Measurements from ENCODE around the gene MYLIP. TPM values are rescaled to one million over a fixed set of nuclear protein-coding genes. Genes with fewer than 3 reads are reported as not detected.

The MYLIP gene
- total RNA-seq, 1 donor from 2014 or later, result 20.2 TPM

DNA sequence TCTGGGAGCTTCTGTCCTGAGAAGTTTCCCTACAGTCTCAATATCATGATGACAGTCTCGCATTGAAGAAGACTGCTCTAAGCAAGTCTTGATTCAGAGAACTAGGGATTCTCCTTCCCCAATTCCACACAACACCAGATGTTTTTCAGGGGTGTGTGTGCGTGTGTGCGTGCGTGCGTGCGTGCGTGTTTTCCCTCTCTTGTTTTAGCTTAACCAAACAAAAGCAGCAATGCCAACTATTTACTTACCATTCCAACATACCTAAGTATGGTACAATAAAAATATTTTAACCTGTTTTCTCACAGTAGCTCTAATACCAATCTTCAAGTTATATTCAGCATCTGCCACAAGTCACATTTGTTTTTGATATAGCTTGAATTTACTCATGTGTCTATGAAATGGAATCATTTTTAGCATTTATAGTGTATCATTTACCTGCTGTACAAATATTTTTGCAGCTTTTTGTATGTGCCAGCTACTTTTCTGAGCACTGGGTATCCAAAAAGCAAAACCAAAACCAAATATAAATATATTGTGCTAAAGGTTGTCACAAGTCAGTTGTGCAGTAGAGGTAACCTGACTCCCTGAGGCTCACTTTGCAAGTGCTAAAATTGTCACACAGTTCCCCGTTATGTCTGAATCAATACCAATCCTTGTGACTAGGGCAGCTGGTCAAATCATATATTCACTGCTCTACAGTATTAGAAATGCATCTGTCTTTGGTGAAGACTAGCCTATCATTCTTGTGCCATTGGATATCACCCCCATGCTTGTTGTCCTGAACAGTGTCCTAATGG, 21.7 kb upstream of the MYLIP start:
- DNase-seq (ENCODE audit: low read depth in 2 of 2), result no peak

DNA sequence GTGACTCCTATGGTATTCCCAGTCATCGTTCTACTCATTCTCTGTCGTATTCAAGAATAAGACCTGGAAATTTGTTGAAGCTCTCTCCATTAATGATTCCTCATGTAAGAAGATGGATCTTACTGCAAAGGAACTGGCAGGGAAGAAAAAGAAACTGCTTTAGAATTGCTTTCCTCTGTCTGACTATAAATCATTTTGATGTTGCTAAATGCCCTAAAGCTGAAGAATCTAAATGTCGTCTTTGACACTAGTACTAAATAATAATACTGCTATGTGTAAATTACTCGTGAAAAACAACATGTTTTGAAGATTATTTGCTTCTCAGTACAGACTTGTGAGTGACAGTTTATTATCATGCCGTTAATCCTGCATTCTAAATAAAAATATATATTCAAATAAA, 20.5 kb upstream of the MYLIP start:
- no peak for DNase-seq (ENCODE audit: low read depth in 2 of 2)

DNA sequence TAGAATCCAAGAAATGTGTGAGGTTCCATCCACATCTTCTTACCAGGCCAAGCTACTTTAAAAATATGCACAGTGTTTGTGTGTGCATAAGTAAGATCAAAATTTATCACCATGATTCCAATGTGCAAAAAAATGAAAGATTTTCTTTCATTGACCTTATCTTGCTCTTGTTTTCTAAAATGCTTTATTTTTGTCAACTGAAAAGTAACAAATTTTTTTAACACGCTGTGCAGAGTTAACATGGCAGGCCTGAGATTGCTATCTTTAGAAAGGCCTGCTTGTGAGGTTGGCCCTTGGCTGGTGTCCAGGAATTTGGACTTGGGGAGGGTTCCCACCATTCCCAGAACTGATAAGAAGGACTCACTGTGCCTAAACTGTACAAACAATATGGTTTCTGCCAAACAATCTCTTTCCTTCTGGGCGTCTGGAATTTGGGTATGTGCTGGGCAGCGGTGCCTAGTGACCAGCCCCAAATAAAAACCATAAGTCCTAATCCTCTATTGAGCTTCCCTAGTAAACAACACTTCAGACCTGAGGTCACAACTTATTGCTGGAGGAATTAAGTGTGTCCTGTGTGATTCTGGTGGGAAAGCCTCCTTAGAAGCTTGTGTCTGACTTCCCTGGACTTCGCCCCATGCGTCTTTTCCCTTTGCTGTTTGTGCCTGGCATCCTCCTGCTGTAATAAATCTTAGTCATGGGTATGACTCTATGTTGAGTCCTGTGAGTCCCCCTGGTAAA, 19.8 kb upstream of the MYLIP start:
- no peak for DNase-seq (ENCODE audit: low read depth in 2 of 2)

DNA sequence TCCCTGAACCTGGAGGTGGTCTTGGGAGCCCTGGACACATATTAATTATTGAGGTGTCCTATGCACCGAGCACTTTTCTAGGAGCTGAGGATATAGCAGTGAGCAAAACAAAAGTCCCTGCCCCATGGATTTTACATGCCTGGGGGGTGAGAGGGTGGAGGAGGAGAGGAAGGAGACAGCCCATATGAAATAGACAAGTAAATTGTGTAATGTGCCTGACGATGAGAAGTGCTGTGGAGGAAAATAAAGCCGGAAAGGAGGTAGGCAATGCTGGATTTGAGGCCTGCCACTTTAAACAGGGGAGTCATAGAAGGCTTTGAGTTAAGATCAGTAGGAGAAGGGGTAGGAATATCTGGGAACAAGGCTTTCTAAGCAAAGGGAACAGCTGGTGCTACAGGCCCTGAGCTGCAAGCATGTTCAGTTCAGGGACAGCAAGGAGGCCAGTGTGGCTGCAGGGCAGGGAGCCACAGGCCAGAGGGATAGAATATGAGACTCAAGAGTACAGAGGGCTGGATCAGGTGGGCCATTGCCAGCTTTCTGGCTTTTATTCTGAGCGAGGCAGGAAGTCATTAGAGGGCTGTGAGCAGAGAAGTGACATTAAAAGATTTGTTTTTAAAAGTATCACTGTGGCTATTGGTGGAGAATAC, 19.1 kb upstream of the MYLIP start:
- DNase-seq (ENCODE audit: low read depth in 2 of 2), result no peak

DNA sequence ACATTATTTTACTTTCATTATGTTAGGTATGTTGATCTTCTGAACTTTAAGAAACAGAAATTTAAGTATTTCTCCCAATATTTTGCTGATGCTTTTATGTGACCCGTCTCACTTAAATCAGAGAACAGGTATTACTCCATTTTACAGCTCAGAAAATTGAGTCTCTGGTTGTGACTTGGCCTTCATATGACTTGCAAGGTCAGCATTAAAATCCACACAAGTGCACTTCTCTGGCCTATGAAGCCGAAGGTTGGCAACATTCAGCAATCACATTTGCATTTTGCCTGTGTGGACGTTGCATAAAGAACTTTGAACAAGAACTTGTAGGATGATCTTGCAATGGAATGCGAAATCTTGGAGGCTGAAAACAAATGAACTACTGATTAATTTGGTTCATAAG, 10.1 kb upstream of the MYLIP start:
- no peak for DNase-seq (ENCODE audit: low read depth in 2 of 2)

DNA sequence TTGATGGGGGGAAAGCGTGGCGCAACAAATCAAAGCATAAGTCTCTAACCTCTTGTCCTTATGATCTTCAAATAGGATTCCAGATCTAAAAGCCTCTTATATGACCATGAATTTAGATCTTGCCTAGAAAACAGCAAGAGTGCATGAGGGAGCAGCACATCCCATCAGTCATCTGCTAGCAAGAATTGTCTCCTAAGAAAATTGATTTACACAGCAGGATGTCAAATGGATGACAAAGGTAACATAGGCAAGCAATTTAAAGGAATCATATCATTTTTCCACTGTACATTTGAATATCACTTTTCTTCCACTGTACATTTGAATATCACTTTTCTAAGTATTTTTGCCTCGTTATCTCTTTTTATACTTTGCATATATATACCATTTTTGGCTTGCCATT, 7.5 kb upstream of the MYLIP start:
- DNase-seq (ENCODE audit: low read depth in 2 of 2), result no peak

DNA sequence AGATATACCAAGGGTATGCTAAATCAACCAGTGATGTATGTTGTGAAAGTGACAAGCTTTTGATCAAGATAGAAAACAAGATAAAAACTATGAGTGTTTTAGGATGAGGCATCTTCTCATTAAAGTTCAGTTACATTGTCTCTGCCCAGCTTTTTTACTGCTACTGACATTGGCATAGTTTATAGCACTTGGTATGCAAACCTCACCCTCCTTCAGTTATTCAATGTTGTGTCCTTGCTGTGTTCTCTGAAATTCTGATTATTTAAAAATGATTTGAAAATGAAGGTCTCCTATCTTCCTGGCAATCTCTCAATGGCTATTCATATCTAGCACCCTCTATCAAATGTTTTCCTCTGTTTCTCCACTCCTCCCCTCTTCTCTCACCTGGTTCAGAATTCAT, 6.7 kb upstream of the MYLIP start:
- DNase-seq (ENCODE audit: low read depth in 2 of 2), result no peak

DNA sequence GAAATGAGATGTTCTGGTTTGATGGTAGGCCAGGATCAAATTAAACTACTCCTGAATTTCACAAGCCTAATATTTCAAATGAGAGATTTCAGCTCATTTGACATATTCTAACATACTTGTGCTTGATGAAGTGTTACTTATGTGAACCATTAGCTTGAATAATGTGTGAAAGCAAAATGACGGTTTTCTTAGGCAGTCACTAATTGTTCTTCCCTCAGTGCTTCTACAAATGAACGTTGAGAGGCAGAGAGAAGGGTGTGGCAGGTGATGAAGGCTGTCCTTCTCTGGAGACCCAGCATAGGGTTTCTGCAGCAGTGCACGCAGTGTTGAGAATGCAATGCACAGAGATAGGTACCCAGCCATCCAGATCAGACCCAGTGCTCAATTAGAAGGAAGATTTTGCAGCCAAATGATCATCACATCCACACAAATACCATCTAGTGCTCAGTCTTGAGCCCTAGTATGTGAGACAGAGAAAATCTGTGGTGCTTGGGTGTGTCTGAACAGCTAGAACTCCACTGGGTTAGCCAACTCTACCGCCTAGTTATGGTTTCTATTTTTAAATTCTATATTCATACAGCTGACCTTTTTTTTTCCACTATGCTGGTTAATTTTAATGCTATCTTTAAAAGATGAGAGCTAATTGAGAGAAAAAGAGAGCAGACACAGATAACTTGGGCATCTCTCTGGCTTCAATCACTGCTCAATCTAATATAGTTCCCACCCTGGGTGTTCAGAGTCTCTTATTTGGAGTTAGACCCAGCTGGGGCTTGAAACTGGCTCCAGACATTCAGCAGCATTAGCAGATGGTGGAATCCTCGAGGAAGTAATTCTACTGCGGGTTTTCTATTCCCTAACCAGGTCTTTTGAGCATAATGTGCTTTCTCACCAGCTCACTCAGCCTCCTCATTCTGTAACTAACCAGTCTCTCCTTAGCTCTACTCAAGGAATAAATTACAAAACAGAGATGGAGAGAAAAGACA, 4.4 kb upstream of the MYLIP start:
- DNase-seq (ENCODE audit: low read depth in 2 of 2), result no peak

DNA sequence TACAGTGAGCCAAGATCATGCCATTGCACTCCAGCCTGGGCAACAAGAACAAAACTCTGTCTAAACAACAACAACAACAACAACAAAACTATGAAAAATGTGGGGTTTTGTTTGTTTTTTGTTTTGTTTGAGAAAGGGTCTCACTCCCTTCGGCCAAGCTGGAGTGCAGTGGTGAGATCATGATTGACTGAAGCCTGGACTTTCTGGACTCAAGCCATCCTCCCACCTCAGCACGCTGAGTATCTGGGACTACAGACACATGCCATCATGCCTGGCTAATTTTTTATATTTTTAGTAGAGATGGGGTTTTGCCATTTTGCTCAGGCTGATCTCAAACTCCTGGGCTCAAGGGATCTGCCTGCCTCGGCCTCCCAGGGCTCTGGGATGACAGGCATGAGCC, 2.8 kb upstream of the MYLIP start:
- DNase-seq (ENCODE audit: low read depth in 2 of 2), result no peak

DNA sequence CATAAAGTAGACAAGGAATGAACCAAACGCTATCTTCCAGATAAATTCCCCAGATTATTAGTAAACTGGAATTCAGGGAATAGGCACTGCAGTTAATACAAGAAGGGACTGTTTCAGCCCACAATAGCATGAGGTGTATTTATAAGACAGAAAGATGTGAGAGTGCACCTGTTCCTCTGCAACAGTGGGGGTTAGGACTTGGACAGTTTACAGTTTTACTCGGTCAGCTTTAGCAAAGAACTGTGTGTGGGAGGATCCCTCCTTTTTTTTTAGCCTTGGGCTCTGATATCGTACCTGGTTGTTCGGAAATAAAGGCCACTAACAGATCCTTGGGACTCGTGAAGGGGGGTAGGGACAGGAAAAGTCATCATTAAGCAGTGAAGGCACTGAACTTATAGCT, 2.0 kb upstream of the MYLIP start:
- DNase-seq (ENCODE audit: low read depth in 2 of 2), result no peak

DNA sequence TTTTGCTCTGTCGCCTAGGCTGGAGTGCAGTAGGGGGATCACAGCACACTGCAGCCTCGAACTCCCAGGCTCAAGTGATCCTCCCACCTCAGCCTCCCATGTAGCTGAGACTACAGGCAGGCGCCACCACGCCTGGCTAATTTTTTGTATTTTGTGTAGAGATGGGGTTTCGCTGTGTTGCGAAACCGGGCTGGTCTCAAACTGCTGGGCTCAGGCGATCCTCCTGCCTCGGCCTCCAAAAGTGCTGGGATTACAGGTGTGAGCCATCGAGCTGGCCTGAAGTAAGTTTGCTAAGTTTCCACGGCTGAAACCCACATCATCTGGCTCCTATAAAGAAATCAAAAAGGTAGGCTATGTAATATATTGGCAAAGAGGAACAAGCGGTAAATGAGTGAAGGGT, 1.4 kb upstream of the MYLIP start:
- DNase-seq (ENCODE audit: low read depth in 2 of 2), result no peak

DNA sequence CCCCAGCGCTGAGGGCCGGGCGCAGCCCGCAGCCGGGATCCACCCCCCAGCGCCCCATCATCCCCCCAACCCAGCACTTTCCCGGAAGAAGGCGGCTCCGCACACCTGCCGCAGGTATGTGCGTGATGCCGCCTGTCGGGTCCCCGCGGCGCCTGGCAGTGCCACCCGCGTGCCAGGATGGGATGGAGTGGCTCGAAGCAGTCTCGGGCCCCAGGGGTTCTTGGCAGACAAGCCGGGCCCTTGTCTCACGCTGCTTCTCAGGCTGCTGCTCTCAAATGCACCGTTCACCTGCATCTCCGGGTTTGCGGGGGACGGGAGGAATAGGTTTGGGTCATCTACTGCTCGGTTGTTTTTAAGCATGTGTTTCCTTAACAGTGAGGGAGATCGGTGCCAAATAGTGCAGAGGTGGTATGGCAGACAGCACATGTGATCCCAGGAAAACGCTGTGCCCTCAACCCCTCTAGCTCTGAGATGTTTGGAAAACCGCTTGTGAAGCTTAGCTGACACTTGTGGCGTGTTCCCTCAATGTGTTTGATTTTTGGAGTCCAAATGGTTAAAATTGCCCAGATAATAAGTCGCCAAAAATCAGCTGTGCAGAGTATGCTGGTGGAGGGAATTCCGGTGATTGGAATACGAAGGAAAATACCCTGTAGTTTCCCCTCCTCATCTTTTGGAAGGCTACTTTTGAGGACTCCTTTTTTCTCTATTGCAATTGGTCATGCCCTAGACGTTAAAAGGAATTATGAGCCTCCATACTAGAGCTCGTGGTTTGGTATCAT, 926 bp downstream of the MYLIP start:
- peak; percentile 20 to 54 for DNase-seq (ENCODE audit: low read depth in 2 of 2)

DNA sequence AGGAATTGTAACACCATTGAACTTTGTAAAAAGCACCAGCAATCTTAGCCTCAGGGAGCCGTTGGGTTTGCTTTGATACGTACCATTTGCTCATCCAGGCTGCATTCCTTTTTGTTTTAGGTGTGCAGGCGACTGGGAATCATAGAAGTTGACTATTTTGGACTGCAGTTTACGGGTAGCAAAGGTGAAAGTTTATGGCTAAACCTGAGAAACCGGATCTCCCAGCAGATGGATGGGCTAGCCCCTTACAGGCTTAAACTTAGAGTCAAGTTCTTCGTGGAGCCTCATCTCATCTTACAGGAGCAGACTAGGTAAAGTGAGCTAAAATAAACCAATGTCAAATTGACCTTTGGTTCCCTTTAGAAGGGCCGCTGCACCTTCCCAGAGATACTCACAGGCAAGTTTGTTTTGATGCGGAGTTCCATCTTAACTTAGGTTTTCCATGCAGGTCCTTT, 1.6 kb downstream of the MYLIP start:
- DNase-seq (ENCODE audit: low read depth in 2 of 2), result peak in 1 of 2 donors; percentile 9

DNA sequence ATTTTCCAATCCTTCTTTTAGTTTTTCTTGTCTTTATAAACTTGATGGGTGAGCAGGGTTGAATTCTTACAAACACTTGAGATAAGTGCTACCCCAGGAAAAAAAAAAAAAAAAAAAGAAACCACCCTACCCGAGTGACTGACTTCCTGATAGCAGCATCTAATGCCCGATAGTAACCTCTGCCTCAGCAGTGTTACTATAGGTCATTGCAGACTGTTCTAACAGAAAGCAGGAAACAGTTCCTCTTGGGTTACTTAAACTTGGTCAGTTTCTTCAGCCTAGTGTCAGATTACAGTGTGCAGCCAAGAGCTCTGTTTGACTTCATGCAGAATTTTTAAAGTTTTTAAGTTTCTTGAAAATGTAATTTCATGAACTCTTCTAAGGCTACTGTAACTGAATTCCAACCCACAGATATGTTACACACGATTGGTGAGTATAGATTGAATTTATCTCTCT, 2.1 kb downstream of the MYLIP start:
- peak in 1 of 2 donors; percentile 84 for DNase-seq (ENCODE audit: low read depth in 2 of 2)

DNA sequence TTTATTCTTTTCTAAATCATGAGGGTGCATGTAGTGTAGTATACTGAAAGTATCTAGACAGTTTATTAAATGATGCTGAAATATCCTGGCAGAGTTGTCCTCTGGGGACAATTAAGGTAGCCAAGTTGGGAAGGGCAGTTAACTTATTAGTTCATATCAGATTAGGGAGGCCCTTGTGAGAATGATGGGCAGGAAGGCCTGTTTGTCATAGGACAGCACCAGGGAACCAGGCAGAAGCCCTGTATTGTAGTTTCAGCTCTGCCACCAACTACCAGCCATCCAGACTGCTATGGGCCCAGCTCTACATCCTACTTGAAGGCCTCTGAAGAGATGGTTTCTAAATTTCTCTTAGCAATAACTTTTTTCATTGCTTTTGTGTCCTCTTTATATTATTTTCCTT, 4.0 kb downstream of the MYLIP start:
- DNase-seq (ENCODE audit: low read depth in 2 of 2), result no peak

DNA sequence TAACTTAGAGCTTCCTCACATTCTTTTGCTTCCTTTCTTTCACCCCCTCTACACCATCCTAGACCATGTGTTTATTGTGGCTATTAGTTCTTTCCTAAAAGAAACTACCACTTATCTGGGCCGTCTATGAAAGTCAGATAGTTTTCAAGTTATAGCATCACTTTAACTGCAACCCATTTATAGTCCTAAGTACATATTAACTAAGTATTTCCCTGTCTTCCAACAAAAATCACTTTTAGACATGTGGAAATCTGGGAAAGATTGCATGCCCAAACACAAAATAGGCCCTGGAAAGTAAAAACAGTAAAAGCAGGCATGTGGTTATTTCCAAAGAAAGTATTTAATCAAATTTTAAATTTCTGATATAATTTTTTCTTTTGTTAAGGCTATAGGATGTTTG, 5.5 kb downstream of the MYLIP start:
- DNase-seq (ENCODE audit: low read depth in 2 of 2), result no peak

DNA sequence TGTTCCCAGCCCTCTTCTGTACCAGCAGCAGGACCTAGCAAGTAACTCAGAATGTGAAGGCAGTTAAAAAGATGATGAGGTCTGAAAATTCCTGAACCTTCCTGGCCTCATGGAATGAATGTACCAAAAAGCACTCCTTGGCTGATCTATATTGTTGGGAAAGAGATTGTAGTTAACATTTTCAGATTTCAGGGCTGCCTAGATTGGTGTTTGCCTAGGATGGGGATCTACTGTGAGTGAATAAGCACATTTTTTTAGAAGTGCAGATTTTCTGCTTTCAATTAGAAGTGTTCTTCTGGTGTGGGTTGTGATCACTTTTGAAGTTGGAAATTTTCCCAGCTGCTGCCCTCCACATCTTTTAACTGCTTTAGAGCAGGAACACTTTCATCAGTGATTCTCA, 6.2 kb downstream of the MYLIP start:
- no peak for DNase-seq (ENCODE audit: low read depth in 2 of 2)

DNA sequence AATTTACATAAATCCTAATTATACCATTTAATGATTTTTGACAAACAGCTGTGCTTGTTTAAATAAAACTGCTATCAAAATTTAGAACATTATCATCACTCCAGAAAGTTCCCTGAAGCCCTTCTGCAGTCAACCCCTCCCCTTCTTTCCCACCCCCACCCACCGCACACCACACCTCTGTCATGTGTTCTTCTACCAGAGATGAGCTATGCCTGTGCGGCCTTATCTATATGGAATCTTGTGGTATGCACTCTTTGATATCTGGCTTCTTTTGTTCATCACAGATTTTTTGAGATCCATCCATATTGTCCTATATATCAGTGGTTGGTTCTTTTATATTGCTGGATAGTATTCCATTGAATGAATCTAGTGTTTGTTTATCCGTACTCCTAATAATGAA, 7.2 kb downstream of the MYLIP start:
- DNase-seq (ENCODE audit: low read depth in 2 of 2), result no peak

DNA sequence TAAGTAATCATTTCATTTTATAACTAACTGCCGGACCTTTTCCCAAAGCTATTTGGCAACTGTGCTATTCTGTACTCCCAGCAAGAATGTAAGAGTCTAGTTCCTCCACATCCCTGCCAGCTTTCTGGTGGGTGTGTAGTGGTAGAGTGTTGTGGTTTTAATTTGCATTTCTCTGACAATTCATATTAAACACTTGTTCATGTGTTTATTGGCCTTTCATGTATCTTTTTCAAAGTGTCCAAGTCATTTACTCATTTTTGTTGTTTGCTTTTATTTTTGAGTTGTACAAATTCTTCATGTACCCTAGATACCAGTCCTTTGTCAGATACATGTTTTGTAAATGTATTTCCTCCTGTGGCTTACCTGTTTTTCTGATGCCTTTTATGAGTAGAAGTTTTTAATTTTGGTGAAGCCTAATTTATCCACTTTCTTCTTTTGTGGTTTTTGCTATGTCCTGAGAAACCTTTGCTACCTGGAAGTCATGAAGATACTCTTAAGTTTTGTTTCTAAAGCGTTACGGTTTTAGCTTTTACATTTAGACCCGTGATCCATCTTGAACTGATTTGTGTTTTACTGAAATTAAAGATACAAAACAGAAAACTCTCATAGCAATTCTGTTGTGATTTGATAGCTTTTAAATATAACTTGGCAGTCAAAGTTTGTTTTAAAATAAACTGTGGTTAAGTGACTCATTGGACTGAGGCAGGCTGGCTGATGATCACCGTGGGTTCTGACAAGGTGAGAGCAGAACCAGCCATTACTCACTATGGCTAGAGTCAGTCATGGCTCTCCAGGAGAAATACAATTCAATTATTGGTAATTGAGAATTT, 8.0 kb downstream of the MYLIP start:
- peak in 1 of 2 donors; percentile 56 for DNase-seq (ENCODE audit: low read depth in 2 of 2)

DNA sequence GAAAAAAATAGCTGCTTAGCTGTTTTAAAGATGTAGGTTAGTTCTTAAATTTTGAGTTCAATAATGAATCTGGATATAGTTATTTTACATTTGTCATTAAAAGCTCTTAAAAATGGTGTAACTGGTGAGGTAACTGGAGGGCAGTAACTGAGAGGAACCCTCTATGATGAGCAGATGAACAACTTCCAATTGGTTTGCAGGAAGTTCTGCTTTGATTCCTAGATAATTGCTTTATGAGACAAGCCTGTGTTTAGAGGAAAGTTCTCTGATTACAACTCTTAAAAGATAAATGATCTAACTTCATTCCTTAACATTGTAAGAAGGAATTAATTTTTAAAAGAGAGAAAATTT, 8.5 kb downstream of the MYLIP start:
- DNase-seq (ENCODE audit: low read depth in 2 of 2), result no peak
